H54 (cell line): ENCODE results near the gene TEDC1.

Source experiments
- DNase-seq: peaks from one replicate; pipeline ENCODE4 v3.0.0; 2011; ENCODE audit warnings: low spot score, mixed read lengths; ENCODE audit not compliant: insufficient read length
- FAIRE-seq: peaks from 3 replicates; lab custom pipeline; 2011; peaks lifted over from hg19 to GRCh38; lab: Jason Lieb, UNC
- POLR2A ChIP-seq: IDR thresholded peaks from 2 replicates; pipeline ENCODE4 v1.6.1; 2011; ENCODE audit warnings: low read depth, mild to moderate bottlenecking, low read length

The TEDC1 gene

GRCh38 chr14:105529569-105530284, 38.7 kb downstream of the TEDC1 start:
- TF ChIP-seq POLR2A: no peak
- DNase-seq: no peak
- no peak for FAIRE-seq

GRCh38 chr14:105530285-105531087, 39.4 kb downstream of the TEDC1 start:
- FAIRE-seq: no peak
- no peak for TF ChIP-seq POLR2A

GRCh38 chr14:105531088-105531893, 40.2 kb downstream of the TEDC1 start:
- no peak for TF ChIP-seq POLR2A
- FAIRE-seq (no peak), DNase-seq (no peak)

More at GRCh38 chr14:105530285-105531087, 39.4 kb downstream of the TEDC1 start:
- no peak for DNase-seq

GRCh38 chr14:105531894-105532623, 41.0 kb downstream of the TEDC1 start:
- FAIRE-seq: no peak
- no peak for TF ChIP-seq POLR2A

GRCh38 chr14:105532735-105533141, 41.7 kb downstream of the TEDC1 start:
- FAIRE-seq: no peak

More at GRCh38 chr14:105531894-105532623, 41.0 kb downstream of the TEDC1 start:
- no peak for DNase-seq

GRCh38 chr14:105533391-105533790, 42.3 kb downstream of the TEDC1 start:
- no peak for DNase-seq
- no peak for TF ChIP-seq POLR2A
- no peak for FAIRE-seq

More at GRCh38 chr14:105532735-105533141, 41.7 kb downstream of the TEDC1 start:
- DNase-seq: no peak
- TF ChIP-seq POLR2A: no peak

- DNase-seq (no peak), FAIRE-seq (no peak)
- TF ChIP-seq POLR2A: no peak
These were observed 42.9 kb downstream of the TEDC1 start for GRCh38 chr14:105533811-105534498.

- FAIRE-seq (no peak), DNase-seq (no peak)
- TF ChIP-seq POLR2A: no peak
These were observed 43.5 kb downstream of the TEDC1 start for GRCh38 chr14:105534586-105534985.

- DNase-seq (no peak), FAIRE-seq (no peak)
- no peak for TF ChIP-seq POLR2A
These were observed 45.0 kb downstream of the TEDC1 start for GRCh38 chr14:105536051-105536450.

- FAIRE-seq (no peak), DNase-seq (no peak)
- TF ChIP-seq POLR2A: no peak
These were observed 45.9 kb downstream of the TEDC1 start for GRCh38 chr14:105536691-105537579.

- no peak for TF ChIP-seq POLR2A
- FAIRE-seq: no peak
- peak; percentile 87 for DNase-seq
These were observed 46.8 kb downstream of the TEDC1 start for GRCh38 chr14:105537580-105538474.
